K562 (cell line): Measurements from ENCODE around the gene ZNF195. TPM values are rescaled to one million over a fixed set of nuclear protein-coding genes. Genes with fewer than 3 reads are reported as not detected.

Source experiments
- ARID1B ChIP-seq: fragments of 450-650 bp; IDR thresholded peaks from 2 replicates; pipeline ENCODE4 v1.6.1; 2016; ENCODE audit warnings: antibody characterized with exemption, mild to moderate bottlenecking, inconsistent platforms
- ARID3A ChIP-seq: IDR thresholded peaks from 2 replicates; pipeline ENCODE4 v1.6.1; 2012; ENCODE audit warnings: low read depth, low read length, improper control_type of control experiment, borderline replicate concordance
- KLF6 ChIP-seq: fragments of 250-450 bp; sonication (Bioruptor Pico); IDR thresholded peaks from 2 replicates; pipeline ENCODE4 v1.4.0; 2020; ENCODE audit warnings: mild to moderate bottlenecking, moderate library complexity, borderline replicate concordance
- PBX2 ChIP-seq, 2 experiments: IDR thresholded peaks in 1 of 2; conservative IDR thresholded peaks in 1 of 2; 2 replicates each; pipeline ENCODE4 v1.6.1; 2016; ENCODE audit warnings: low read depth in 2 of 2, mild to moderate bottlenecking in 1 of 2, missing compliant biosample characterization in 1 of 2, missing genetic modification characterization in 1 of 2, moderate library complexity in 1 of 2
- POLR3G ChIP-seq: IDR thresholded peaks from 2 replicates; pipeline ENCODE4 v1.6.1; 2011; ENCODE audit not compliant: insufficient read length, insufficient replicate concordance; ENCODE audit errors: extremely low read depth
- RBM25 ChIP-seq: fragments of 200-400 bp; formaldehyde crosslinking; IDR thresholded peaks from 2 replicates; pipeline ENCODE4 v1.6.1; 2018; ENCODE audit warnings: low read length, low read depth, moderate library complexity; ENCODE audit not compliant: severe bottlenecking
- TCF7 ChIP-seq: sonication (generic); IDR thresholded peaks from 2 replicates; pipeline ENCODE4 v1.6.1; 2016; ENCODE audit warnings: antibody characterized with exemption, borderline replicate concordance
- ZBED1 ChIP-seq: IDR thresholded peaks from 2 replicates; pipeline ENCODE4 v1.6.1; 2014
- polyA plus RNA-seq, 8 experiments: library from polyadenylated mRNA; depleted of rRNA in 4 of 8; stranded (reverse) in 5 of 8; unstranded in 3 of 8; fragments of >200 nt; fragmentation: Nextera tagmentation in 2 of 8; fragmentation: Illumina TruSeq in 1 of 8; extraction: Ambion mirVana in 2 of 8; extraction: Trizol in 1 of 8; gene quantifications; 2 replicates each; pipeline versions ENCODE4 v1.2.1 to v1.2.3, GENCODE V29; 2011 to 2014; ENCODE audit warnings: inconsistent platforms in 1 of 8, missing spikeins in 1 of 8
- total RNA-seq, 7 experiments: library from RNA; depleted of rRNA in 6 of 7; stranded (reverse); fragments of >200 nt in 6 of 7; fragmentation: Illumina TruSeq in 2 of 7; extraction: Trizol in 2 of 7; gene quantifications; 2 replicates each; pipeline versions ENCODE4 v1.2.1 to v1.2.3, GENCODE V29; 2011 to 2021; ENCODE audit warnings: low replicate concordance in 1 of 7
- TF ChIP-seq, protein P1 (sequence below): fragments of 250-450 bp; sonication (Bioruptor Pico); IDR thresholded peaks from 2 replicates; pipeline ENCODE4 v1.8.0; 2021; ENCODE audit warnings: moderate library complexity, mild to moderate bottlenecking, inconsistent platforms
- TF ChIP-seq, protein P2 (sequence below): fragments of 450-650 bp; IDR thresholded peaks from 2 replicates; pipeline ENCODE4 v1.6.1; 2016; ENCODE audit warnings: mild to moderate bottlenecking
- TF ChIP-seq, protein P3 (sequence below): fragments of 450-650 bp; formaldehyde crosslinking; IDR thresholded peaks from 2 replicates; pipeline ENCODE4 v1.4.0; 2022; ENCODE audit warnings: mild to moderate bottlenecking, moderate library complexity
- TF ChIP-seq, protein P4 (sequence below): fragments of 250-450 bp; sonication (Bioruptor Pico); IDR thresholded peaks from 2 replicates; pipeline ENCODE4 v1.9.0; 2021; ENCODE audit warnings: mild to moderate bottlenecking
- TF ChIP-seq, protein P5 (sequence below): IDR thresholded peaks from 2 replicates; pipeline ENCODE4 v1.6.1; 2014; ENCODE audit warnings: antibody characterized with exemption

Gene ZNF195
- total and polyA plus RNA-seq, 9 of the 15 experiments (the other 6 are each of a cell fraction or from before 2014, with no cell fraction given): 42.1 to 75.5 (median 60.4) TPM

- TF ChIP-seq PBX2 (CRISPR knock-in tag; IDR thresholded peaks at IDR 0.05; ENCODE audit: low read depth) (peak; percentile 97), PBX2 (tag; conservative IDR thresholded peaks at IDR 0.05; ENCODE audit: low read depth) (peak; percentile 98), ARID1B (0 out of 2 replicates have a peak, but pooled peaks have one; percentile 5), POLR3G (no peak), KLF6 (no peak), TCF7 (0 out of 2 replicates have a peak, but pooled peaks have one; percentile 52), ARID3A (peak; percentile 65; the same call in 1 of the 2 replicates), RBM25 (peak; percentile 83), ZBED1 (peak; percentile 77; the same call in 1 of the 2 replicates)
- TF ChIP-seq, protein P1, sequence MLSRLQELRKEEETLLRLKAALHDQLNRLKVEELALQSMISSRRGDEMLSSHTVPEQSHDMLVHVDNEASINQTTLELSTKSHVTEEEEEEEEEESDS (CRISPR knock-in tag): no peak
- TF ChIP-seq, protein P2, sequence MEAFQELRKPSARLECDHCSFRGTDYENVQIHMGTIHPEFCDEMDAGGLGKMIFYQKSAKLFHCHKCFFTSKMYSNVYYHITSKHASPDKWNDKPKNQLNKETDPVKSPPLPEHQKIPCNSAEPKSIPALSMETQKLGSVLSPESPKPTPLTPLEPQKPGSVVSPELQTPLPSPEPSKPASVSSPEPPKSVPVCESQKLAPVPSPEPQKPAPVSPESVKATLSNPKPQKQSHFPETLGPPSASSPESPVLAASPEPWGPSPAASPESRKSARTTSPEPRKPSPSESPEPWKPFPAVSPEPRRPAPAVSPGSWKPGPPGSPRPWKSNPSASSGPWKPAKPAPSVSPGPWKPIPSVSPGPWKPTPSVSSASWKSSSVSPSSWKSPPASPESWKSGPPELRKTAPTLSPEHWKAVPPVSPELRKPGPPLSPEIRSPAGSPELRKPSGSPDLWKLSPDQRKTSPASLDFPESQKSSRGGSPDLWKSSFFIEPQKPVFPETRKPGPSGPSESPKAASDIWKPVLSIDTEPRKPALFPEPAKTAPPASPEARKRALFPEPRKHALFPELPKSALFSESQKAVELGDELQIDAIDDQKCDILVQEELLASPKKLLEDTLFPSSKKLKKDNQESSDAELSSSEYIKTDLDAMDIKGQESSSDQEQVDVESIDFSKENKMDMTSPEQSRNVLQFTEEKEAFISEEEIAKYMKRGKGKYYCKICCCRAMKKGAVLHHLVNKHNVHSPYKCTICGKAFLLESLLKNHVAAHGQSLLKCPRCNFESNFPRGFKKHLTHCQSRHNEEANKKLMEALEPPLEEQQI: no peak; the same call in 1 of the 2 replicates
- TF ChIP-seq, protein P3, sequence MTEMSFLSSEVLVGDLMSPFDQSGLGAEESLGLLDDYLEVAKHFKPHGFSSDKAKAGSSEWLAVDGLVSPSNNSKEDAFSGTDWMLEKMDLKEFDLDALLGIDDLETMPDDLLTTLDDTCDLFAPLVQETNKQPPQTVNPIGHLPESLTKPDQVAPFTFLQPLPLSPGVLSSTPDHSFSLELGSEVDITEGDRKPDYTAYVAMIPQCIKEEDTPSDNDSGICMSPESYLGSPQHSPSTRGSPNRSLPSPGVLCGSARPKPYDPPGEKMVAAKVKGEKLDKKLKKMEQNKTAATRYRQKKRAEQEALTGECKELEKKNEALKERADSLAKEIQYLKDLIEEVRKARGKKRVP: no peak
- TF ChIP-seq, protein P4, sequence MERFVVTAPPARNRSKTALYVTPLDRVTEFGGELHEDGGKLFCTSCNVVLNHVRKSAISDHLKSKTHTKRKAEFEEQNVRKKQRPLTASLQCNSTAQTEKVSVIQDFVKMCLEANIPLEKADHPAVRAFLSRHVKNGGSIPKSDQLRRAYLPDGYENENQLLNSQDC (CRISPR knock-in tag): no peak
- TF ChIP-seq, protein P5, sequence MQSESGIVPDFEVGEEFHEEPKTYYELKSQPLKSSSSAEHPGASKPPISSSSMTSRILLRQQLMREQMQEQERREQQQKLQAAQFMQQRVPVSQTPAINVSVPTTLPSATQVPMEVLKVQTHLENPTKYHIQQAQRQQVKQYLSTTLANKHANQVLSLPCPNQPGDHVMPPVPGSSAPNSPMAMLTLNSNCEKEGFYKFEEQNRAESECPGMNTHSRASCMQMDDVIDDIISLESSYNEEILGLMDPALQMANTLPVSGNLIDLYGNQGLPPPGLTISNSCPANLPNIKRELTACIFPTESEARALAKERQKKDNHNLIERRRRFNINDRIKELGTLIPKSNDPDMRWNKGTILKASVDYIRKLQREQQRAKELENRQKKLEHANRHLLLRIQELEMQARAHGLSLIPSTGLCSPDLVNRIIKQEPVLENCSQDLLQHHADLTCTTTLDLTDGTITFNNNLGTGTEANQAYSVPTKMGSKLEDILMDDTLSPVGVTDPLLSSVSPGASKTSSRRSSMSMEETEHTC: no peak
Observed at GRCh38 chr11:3378426-3379423, at the start of gene ZNF195 (continued).
